ENCODE measurements around the gene CEP120.
"Not testable (repeated sequence)": the region's sequence is repeated elsewhere in the genome, so short reads cannot be mapped to it uniquely, and the experiment has no call there.

The CEP120 gene

DNA sequence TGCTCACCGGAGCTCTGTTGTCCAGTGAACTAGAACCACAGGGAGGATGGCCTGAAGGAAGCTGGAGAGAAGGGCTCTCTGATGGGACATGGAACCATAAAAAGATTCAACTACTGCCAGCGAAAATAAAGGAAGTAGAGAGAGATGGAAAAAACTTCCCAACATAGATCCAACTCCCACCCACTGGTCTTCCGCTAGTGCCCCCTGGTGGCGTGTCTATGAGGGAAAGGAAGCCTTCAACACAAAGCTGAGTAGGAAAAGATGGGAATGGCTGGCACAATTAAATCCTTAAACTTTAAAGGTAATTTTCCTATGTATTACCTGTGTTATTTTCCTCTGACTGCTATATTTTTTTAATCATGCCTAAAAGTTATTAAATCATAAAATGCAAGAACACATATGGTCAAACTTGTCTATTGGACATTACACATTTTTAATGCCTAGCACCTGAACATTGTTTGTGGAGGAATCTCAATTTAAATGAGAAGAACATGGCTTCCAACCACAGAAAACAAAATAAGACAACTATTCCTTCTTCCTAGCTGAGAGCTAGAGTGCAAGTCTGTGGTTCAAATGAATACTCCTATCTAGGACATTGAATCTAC, 51.5 kb downstream of the CEP120 start:
- no peak for DNase-seq

DNA sequence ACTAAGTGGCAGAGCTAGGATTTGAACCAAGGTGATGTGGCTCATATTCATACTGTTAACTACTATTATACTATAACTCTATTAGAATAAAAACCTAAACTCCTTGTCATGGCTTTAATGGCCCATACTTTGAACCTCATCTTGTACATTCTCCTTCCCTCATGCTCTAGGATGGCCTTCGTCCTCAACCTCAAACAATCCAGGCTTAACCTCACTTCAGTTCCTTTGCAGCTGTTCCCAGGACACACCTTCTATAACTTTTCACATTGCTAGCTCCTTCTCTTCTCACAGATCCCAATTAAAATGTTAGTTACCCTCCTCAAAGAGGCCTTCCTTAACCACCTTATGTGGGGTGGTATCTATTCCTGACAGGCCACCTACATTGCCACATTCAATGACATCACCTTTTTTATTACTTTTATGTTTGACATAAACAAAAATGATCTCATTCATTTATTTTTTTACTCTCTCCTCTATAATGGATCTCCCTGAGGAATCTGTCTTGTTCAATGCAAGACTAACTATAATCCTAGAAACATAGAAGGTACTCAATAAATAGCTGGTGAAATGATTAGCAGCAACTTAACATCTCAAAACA, 53.7 kb downstream of the CEP120 start:
- DNase-seq = no peak

DNA sequence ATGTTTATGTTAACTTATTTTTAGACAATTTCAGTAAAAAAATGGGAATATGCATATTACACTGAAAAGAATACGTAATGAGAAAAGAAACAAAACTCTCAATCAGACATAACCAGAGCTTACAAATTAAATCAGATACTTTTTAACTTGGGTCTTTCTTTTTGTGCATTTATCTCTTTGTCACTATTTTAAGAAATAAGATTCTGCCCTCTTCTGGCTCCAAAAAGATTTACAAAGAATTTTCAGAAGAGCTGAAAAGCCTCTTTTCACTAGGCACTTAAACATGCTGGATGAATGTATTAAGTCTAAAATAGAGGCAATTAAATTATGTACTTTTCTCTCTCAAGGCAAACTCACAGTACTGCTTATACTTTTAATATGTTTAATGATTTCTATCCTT, 55.5 kb downstream of the CEP120 start:
- DNase-seq = no peak

DNA sequence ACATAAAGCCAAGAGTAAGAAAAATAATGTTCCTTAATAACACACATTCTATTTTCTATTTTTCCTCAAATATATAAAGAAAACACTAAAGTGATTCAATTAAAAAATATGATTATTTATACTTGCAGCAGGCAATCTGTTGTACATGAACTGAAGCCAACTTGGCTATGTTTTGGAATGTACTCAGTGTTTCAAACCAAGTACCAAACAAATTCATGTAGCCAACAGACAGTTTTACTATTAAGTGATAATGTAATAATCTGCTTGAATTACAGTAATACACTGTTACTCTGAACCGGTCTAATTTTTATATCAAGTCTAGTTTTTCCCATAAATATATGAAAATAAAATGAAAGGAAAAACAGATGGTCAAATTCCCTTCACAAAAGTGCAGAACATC, 58.0 kb downstream of the CEP120 start:
- DNase-seq = no peak

DNA sequence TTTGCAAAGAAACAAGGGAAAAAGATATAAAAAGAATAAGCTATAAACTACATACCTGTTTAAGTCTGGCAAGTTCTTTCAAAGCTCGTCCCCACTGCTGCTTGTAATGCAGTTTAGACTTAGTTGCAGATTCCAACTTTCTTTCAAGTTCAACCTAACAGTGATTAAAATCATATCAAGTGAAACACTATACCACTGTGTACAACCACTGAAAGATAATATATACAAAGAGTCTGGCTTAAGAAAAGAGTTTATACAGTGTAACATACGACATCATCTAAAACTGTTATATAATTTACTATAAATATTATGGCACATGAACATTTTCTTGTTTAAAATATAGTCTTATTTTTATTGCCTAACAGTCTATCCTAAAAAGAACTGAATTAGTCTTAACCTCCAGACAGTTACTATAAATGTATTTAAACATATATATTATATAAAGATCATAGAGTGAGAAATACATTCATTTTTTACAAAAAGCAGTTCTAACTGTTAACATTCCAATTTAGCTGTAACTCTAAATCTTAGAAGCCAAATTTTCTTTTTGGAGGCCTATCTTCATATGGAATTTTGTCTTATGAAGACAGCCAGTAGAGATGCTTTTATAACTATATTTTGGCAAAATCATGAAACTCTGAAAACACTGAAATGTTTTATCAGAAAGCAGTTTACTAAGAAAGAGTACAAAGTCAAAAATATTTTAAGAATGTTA, 58.6 kb downstream of the CEP120 start:
- no peak for DNase-seq

DNA sequence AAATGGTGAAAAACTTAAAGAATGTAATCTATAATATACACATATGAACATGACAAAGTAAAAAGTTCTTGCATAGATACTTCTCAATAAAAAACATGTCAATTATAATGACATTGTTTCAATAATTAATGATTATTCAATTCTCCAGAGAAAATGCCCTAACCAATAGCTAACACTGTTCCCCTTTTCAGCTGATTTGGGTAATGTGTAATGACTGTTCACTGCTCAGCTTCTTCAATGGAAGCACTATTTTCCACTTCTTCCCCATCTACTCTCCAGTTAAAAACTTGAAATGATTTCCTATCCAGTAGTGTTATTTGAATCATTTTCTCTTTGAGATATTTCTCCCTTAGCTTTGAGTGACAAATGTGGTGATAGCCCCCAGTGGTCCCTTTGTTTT, 62.3 kb downstream of the CEP120 start:
- DNase-seq = no peak

DNA sequence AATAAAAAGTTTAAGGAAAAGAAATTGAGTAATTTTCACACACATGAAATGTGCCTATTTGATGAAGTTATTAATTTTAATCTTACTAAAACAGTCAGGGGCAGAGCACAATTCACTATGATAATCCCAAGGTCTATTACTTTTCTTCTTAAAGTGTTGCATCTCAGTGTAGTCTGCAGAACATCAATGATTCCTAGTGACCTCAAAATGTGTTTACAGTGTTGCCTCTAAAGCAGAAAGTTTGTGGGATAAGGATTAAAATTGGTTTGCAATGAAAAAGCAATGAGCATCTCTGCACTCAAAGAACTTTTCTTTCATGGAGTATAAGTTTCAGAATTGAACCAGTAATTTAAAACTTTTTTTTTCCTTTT, 63.0 kb downstream of the CEP120 start:
- no peak for DNase-seq

DNA sequence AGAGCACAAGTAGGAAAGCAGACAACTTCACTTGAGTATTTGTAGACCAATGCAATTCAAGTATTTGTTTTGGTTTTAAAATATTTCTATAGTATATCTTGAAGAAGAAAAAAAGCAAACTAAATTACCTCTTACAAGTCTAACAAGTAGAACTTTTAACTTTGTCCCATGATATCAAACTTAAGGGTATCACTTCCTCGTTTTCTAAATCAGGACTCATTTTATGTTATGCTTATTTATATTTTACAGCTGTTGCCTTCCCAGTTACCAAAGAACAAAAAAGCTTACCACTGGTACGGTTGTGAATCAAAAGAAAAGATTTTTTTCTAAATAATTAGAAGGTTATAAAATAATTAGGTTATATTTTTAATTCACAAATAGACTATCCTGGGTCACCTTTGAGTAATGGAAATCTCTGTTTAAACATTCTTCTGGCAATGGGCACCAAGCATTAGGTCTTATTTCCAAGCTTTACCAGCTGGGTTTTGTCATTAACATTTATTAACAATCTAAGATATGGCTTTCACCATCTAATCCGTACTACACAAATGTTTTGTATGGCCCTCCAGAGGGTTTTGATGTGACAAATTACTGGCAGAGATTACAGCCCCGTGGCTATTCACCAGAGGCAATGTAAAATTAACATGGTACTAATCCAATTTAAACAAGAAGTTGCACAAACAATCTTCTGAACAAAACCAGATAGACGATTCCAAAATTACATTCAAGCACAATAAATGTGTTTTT, 63.6 kb downstream of the CEP120 start:
- no peak for DNase-seq

DNA sequence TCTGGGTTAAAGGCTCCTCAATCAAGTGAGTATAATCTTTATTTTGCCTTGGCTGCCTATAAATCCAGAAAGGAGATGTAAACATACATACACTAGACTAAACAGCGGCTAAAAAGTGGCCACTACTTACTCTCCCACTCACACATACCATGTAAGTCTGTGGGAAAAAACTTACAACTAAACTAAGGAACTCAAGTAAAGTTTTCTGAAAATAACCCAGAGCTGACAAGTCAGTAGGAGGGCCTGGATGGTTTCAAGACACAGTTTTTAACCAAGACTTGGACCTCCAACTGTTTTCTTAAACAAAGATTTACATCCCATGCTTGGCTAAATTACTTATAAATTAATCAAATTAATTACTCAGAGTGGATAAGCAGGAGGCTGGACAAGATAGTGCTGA, 64.5 kb downstream of the CEP120 start:
- DNase-seq = no peak

DNA sequence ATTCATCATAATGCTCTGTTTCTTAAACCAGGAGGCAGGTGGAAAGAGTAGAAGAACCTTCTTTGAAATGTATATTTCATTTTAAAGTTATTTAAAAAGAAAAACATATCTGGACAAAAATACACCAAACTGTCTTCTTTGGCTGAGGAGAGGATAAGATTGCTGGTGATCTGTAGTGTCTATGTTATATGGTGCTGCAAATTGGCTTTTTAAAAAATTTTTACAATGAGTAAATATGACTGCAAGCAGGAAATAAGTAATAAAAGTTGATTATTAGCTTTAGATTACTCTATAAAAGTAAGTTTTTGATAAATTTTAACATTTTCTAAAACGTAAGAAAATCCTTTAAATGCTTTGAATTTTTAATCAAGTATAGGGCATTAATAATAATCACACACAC, 64.9 kb downstream of the CEP120 start:
- DNase-seq = no peak

DNA sequence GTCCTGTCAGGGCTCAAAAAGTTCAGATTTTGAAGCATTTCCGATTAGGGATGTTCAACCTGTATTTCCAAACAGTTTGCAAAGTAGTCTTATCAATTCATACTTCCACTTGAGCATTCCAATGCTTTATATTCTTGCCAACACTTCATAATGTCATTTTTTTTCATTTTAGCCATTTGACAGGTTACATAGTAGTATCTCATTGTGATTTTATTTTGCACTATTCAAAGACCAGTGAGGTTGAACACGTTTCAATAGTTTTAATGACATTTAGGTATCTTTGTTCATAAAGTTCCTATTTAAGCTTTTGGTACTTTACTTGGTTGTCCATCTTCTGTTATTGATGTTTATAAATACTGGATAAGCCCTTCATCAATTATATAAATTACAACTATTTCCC, 71.4 kb downstream of the CEP120 start:
- DNase-seq = no peak

DNA sequence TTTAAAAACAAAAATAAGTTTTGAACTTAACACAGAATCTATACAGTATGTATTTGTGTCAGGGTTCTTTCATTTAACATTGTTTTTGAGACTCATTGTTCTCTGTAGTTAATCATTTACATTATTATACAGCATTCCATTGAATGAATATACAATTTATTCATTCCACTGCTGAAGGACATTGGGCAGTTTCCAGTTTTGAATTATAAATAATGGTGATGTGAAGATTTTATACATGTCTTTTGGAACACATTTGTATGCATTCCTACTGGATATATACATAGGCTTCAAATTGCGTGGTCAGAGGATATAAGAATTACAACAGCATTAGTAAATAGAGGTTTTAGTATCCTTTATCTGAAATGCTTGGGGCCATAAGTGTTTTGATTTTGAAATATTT, 72.0 kb downstream of the CEP120 start:
- no peak for DNase-seq

DNA sequence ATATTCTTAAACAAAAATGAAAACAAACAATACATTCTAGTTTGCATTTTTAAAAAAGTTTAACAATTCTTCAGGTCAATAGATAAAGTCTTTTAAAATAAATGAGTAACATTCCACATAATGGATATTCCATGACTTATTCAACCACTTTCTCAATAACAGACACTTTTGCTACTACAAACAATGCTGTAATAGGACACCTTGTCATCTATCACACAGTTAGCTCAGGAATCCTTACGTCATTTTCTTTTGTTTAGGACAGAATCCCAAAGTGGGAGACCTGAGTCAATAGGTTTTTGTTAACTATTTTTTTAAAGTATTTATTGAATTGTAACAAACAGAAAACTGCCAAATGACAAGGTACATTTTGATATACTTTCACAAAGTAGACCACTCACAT, 72.5 kb downstream of the CEP120 start:
- DNase-seq = no peak

DNA sequence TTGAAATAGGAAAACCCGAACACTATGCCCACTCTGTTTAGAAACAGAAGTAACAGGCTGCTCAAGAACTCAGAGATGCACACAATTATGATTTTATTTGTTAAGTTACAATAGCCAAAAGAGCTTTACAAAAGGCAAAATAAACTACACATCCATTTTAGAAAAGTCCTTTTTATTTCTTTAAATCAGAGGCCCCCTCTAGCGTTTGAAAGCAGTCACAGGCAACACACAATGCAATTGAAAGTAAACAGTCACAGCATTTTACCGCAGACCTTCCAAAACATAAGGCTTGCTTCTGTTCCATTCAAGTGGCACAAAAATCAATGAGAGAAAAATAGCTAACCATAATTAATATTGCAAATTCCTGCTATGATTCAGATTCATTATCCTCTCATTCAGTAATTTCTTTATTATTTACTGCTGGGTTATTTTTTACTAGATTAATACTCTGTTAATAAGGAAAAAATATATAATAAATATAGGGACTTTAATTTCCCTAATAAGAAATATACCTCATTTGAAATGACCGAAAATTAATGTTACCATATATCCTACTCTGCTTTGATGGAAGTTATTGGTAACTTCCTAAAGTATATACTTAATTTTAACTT, 78.3 kb downstream of the CEP120 start:
- no peak for DNase-seq

DNA sequence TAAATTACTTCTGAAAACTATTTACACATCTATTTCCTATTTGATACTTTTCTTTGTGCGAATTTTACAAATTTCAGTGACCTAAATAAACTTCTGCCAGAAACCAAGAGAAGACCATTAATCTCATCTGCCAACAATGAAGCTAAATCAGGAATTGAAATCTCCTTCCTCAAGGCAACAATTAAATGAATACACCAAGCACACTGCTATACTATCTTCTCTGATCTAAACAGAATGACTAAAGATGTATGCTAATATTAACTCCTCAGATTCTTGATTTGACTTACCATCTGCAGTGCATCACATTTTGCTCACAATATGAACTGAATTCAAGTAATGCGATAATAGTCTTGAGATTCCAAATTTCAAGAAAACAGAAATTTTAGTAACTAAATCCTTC, 82.3 kb downstream of the CEP120 start:
- no peak for DNase-seq

DNA sequence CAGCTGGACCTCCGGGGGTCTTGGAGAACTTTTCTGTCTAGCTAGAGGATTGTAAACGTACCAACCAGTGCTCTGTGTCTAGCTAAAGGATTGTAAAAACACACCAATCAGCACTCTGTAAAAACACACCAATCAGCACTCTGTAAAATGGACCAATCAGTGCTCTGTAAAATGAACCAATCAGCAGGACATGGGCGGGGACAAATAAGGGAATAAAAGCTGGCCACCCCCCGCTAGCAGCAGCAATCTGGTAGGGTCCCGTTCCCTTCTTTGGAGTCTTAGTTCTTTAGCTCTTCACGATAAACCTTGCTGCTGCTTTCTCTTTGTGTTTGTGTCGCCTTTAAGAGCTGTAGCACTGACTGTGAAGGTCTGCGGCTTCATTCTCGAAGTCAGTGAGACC, 114.8 kb downstream of the CEP120 start:
- DNase-seq = not testable (repeated sequence)

DNA sequence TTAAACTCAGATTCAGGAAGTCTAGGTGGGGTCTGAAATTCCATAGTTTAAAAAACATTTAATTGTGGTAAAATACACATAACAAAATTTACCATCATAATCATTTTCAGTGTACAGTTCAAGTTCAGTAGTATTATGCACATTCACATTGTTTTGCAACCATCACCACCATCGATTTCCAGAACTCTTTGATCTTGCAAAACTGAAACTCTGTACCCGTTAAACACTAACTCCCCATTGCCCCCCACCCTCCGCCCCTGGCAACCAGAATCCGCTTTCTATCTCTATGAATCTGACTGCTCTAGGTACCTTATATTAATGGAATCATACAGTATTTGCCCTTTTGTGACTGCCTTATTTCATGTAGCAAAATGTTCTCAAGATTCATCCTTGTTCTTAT, 117.5 kb downstream of the CEP120 start:
- DNase-seq = no peak

DNA sequence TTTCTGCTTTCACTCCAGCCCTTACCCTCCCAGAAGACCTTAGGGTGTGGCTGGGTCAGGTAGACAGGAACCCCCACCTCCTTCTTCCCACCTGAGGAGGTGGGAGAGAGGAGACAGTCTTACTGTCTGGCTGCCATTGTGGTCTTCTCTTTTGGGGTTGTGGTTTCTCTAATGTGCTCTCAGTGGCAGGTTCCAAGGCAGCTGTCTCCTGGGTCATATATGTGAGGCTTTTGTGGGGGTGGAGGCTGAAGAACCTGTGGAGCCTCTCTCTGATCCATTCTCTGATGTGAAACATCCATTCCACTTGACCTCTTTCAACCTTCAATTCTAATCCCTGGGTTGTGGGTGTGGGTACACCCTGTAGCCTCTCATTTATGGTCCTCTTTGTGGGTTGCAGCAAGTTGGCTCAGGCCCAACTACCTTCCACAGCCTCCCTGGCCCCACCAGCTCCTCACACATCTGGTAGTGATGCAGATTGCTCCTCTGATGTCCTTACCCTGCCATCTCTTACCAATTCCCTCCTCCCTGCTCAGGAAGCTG, 118.4 kb downstream of the CEP120 start:
- DNase-seq = no peak

DNA sequence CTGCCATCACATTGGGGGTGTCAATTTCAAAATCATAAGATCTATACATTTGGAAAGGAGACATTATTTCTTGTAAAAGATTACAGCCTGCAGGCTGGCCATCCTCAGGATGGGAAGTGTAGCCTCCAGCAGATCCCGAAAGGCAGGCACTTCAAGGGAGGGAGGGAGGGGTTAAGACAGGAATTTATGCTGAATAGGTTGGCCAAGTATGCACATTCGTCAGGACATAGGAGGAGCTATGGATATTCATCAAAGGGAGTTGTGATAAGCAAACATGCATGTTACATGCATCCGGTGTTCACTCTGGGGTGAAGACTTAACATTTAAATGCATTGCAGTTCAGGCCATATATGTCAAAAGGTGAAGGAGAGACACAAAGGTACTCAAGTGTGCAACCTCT, 119.4 kb downstream of the CEP120 start:
- DNase-seq = no peak

DNA sequence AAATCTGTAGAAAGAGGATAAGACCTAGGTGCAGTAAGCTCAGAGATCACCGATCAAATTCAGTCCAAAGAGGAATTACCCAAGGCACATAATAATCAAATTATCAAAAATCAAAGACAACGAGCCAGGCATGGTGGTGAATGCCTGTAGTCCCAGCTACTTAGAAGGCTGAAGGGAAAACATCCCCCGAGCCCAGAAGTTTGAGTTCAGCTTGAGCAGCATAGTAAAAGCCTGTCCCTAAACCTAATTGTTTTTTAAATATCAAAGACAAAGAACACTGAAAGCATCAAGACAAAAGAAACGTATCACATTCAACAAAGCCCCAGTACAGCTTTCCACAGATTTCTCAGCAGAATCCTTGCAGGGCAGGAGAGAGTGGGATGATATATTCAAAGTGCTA, 122.9 kb downstream of the CEP120 start:
- DNase-seq = no peak

DNA sequence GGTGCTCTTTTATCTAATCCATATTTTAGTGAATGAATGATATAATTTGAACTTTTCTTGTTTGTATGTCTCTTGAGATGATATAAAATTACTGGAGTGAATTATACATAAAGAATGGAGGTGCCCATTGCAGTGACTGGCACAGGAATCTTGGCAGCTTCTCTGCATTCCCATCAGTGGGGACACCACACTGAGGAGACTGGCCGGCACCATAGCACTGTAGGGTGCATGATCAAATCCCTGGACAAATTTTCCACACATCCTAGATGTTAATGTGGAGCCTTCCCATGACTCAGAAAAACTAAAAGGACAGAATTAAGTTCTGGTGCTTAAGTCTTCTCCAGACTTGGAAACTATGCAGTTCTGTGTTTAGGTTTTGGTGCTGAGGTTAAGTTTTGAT, 124.1 kb downstream of the CEP120 start:
- DNase-seq = no peak

DNA sequence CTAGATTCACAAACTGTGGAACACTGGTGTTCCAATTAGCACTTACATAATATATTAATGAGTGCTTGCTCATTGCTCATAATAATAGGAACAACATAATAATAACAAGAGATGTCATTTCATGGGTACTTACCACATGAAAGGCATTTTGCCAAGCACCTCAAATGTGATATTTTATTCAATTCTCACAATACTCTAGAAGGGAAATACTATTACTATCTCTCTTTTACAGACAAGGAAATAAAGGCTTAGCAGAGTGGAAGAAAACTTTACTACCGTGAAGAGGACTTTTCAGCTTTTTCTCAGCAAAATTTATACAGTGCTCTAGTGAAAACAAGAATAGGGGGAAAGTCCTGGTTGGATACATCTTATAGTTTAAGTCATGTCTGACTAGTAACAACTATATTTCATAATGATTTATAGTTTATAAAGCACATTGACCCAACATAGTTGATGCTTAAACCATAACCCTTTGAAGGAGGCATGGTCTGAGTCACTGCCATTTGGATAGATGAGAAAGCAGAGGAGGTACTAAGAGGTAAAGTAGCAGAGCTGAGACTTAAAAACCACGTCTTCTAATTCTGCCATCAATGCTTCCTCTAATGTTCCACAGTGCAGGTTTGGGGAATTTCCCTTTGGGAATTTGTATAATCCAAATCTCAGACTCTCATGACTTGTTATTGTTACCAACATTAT, 124.7 kb downstream of the CEP120 start:
- no peak for DNase-seq

DNA sequence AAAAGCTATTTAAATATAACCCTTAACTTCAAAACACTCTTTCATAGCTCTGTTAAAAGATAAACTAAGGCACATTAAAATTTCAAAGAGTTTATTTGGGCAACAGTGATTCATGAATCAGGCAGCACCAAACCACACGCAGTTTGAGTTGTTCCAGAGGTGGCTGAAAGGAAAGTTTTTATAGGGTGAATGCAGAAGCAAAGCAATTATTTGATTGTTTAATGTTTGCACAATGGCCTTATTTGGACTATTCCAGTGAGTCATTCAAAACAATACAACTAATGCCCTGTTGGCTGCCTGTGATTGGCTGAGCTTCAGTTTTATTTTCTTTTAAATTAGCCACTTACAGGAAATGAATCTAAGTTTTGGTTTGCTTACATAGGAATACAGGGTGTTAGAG, 125.3 kb downstream of the CEP120 start:
- DNase-seq = no peak

Measured in NCI-H1105 (cell line).